Progenitor cell of endocrine pancreas (in vitro differentiated cells): ENCODE data around the gene NTPCR. TPM values are rescaled to one million over a fixed set of nuclear protein-coding genes. Genes with fewer than 3 reads are reported as not detected.
A peak's percentile ranks its signal among the peaks of the same experiment; 100 is the strongest.

Experiments used
- DNase-seq: peaks from one replicate; pipeline ENCODE4 v3.0.0; 2021; ENCODE audit warnings: low spot score; ENCODE audit not compliant: unreplicated experiment
- H3K27ac Mint-ChIP-seq: 2 replicates; pipeline ENCODE4 v1.8.0; 2021; ENCODE audit warnings: mild to moderate bottlenecking, moderate library complexity, mixed read lengths
- H3K27me3 Mint-ChIP-seq: 2 replicates; pipeline ENCODE4 v1.8.0; 2021; ENCODE audit warnings: mixed read lengths
- H3K36me3 Mint-ChIP-seq: 2 replicates; pipeline ENCODE4 v1.8.0; 2022; ENCODE audit warnings: mixed read lengths; ENCODE audit not compliant: insufficient read depth
- H3K4me1 Mint-ChIP-seq: 2 replicates; pipeline ENCODE4 v1.8.0; 2021; ENCODE audit warnings: low read depth, mixed read lengths
- H3K4me3 Mint-ChIP-seq: 2 replicates; pipeline ENCODE4 v1.8.0; 2021; ENCODE audit warnings: low read depth, mild to moderate bottlenecking, moderate library complexity, mixed read lengths
- H3K9me3 Mint-ChIP-seq: 2 replicates; pipeline ENCODE4 v1.8.0; 2021; ENCODE audit warnings: low read depth, mixed read lengths
- CTCF ChIP-seq: fragments of 200-600 bp; sonication (generic); IDR thresholded peaks from one replicate; pipeline ENCODE4 v1.5.0; 2021; ENCODE audit warnings: antibody characterized with exemption, mild to moderate bottlenecking; ENCODE audit not compliant: unreplicated experiment
- total RNA-seq: library from RNA; stranded (reverse); gene quantifications from 2 replicates; pipeline ENCODE4 v1.2.1, GENCODE V29; 2021

Gene NTPCR
- total RNA-seq, 1 donor from 2014 or later = 59.0 TPM

DNA sequence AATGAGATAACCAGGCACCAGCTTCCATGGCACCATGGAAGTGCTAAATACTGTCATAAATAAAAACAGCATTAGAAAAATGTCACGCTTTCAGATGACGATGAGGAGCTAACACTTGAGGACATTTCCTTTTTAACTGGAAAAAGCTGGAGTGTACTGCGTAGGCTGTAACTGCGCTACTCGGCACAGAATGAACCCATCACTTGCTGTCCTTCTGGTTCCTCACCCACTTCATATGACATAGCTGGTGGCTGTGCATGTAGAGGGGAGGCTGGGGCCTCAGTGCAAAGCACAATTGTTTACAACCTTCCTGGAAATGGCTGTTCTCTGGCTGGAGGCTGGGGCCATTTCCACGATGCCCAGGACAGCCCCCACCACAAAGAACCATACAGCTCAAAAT is 55.7 kb downstream of the NTPCR start:
- Mint-ChIP-seq H3K4me3 (no peak overlapping the region), H3K36me3 (peaks cover 10% of the 10 kb centered on the region), H3K4me1 (peaks cover 17% of the 10 kb centered on the region), H3K27me3 (no peaks in the 10 kb centered on the region), H3K27ac (peak overlapping the region; percentile 63), H3K9me3 (no peaks in the 10 kb centered on the region)
- TF ChIP-seq CTCF = no peak
- DNase-seq = no peak

GRCh38 chr1:233006541-233006973 is 56.1 kb downstream of the NTPCR start:
- no peak for TF ChIP-seq CTCF
- no peak for DNase-seq
- peaks cover 17% of the 10 kb centered on the region for H3K4me1 Mint-ChIP-seq
- no peaks in the 10 kb centered on the region for H3K27me3 Mint-ChIP-seq
- H3K9me3 Mint-ChIP-seq = no peaks in the 10 kb centered on the region
- H3K27ac Mint-ChIP-seq = no peak overlapping the region
- H3K36me3 Mint-ChIP-seq = peaks cover 10% of the 10 kb centered on the region
- no peak overlapping the region for H3K4me3 Mint-ChIP-seq

DNA sequence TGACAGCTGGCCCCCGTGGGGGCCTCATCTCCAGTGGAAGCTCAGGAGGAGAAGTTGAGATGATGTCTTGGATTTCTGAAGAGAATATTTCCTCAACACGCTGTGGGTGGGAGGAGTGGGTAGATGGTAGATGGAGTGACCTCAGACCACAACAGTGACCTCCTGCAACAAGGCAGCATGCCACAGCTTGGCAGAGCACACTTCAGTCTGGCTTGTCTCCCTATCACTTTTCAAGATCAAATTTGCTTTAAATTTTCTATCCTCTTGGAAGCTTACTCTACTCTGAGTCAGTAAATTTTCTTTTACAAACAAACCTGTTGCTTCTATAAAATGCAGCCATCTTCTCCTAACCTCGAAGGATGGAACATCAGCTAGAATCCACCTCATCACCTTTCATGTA is 59.7 kb downstream of the NTPCR start:
- Mint-ChIP-seq H3K36me3 (peaks cover 18% of the 10 kb centered on the region), H3K9me3 (no peaks in the 10 kb centered on the region), H3K27me3 (no peaks in the 10 kb centered on the region), H3K4me3 (no peak overlapping the region), H3K27ac (no peak overlapping the region), H3K4me1 (peaks cover 14% of the 10 kb centered on the region)
- DNase-seq = no peak
- no peak for TF ChIP-seq CTCF

- Mint-ChIP-seq H3K36me3 (peaks cover 17% of the 10 kb centered on the region), H3K27ac (no peak overlapping the region), H3K4me3 (no peak overlapping the region), H3K27me3 (no peaks in the 10 kb centered on the region), H3K4me1 (peaks cover 10% of the 10 kb centered on the region), H3K9me3 (no peaks in the 10 kb centered on the region)
- DNase-seq = no peak
- no peak for TF ChIP-seq CTCF
Measured at GRCh38 chr1:233012021-233012420, 61.6 kb downstream of the NTPCR start.

- peaks cover 19% of the 10 kb centered on the region for H3K36me3 Mint-ChIP-seq
- no peak for DNase-seq
- H3K27me3 Mint-ChIP-seq = no peaks in the 10 kb centered on the region
- H3K4me3 Mint-ChIP-seq = no peak overlapping the region
- H3K27ac Mint-ChIP-seq = no peak overlapping the region
- TF ChIP-seq CTCF = no peak
- H3K4me1 Mint-ChIP-seq = peaks cover 28% of the 10 kb centered on the region
- H3K9me3 Mint-ChIP-seq = no peaks in the 10 kb centered on the region
Measured at GRCh38 chr1:233015965-233016364, 65.6 kb downstream of the NTPCR start.
